GM20000 (cell line): ENCODE data around the gene RASGRP3.

Experiments used
- DNase-seq: peaks from one replicate; pipeline ENCODE4 v3.0.0; 2012; ENCODE audit warnings: low spot score
- CTCF ChIP-seq: IDR thresholded peaks from 2 replicates; pipeline ENCODE4 v1.5.1; 2012; ENCODE audit warnings: mild to moderate bottlenecking, control low read depth; ENCODE audit errors: extremely low read depth, missing control alignments

Gene RASGRP3

GRCh38 chr2:33532966-33533365, 56.5 kb downstream of the RASGRP3 start:
- no peak for TF ChIP-seq CTCF
- DNase-seq, result no peak

DNA sequence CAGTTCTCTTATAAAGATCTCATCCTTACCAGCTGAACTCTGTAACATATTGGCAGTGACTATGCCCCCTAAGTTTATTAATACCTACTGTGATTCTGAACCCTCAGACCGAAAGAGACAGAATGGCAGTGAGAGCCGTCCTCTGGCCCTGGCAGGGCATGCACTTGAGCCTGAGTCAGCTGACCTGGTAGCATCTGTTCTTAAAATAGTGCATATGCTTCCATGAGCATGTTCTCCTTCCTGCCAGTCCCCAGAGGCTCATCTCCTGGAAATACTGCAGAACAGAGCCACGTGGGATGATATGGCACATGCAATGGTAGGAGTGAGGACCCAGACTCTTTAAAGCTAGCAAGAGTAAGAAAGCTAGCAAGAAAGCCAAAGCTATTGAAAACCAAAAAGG, 59.0 kb downstream of the RASGRP3 start:
- no peak for DNase-seq
- TF ChIP-seq CTCF, result no peak

DNA sequence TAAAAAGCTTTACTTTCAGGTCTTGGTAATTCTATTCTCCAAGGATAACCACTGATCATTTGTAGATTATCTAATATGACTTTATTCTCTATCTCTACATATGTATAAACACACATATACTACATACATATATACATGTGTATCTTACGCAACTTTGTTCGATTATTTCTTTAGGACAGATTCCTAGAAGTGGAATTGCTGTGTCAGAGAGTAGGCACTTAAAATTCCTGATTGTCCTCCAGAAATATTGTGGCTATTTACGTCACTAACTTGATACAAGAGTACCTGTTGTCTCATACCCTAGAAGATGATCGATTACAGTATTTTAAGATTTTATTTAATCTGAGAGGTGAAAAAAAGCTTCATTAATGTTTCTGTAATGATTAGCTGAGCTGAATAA, 64.8 kb downstream of the RASGRP3 start:
- no peak for DNase-seq
- no peak for TF ChIP-seq CTCF

- no peak for TF ChIP-seq CTCF
- no peak for DNase-seq
Measured at GRCh38 chr2:33550206-33550605, 73.8 kb downstream of the RASGRP3 start.

DNA sequence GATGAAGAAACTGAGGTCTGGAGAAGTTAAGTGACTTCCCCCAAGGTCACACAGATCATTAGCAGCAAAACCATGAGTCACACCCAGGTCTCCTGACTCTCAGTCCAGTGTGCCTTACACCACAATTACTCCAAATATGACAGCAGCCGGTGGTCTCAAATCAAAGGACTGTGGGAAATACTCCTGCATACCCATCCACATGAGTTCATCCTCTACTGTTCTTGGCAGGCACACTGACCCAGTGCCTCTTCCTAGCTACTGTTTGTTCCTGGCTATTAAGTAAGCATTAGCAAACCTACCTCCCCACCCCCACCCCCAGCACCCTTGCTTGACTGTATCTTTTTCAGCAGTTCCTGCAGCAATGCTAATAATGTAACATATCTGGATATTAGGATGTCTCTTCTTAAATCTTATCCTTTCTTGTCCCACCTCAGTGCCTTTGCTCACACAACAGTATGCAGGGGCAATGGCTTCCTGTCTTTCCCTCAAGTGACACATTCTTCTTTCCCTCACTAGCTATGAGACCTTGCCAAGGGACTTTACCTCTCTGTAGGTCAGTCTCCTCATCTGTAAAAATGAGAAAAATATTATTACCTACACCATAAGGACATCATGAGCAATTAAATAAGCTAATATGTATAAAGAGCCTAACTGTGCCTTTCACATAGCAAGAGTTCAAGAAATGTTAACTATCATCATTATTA, 76.5 kb downstream of the RASGRP3 start:
- DNase-seq, result no peak
- TF ChIP-seq CTCF, result no peak

DNA sequence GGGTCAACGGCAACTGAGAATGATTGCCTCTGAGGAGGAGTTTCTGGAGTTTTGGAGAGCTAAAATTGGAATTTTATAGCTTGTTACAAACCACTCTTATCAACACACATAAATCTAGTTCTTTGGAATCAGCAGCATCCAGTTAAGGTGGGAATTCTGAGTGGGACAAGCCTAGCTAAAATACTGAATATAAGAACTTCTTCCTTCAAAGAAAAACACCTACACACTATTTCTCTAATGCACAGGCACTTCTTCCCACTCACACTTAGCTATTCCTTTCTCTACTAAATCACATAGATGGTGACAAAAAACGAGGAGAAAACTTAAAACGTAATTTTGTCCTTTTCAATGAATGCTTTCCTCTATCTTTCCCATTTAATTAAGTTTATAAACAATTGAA, 79.2 kb downstream of the RASGRP3 start:
- DNase-seq, result no peak
- no peak for TF ChIP-seq CTCF

DNA sequence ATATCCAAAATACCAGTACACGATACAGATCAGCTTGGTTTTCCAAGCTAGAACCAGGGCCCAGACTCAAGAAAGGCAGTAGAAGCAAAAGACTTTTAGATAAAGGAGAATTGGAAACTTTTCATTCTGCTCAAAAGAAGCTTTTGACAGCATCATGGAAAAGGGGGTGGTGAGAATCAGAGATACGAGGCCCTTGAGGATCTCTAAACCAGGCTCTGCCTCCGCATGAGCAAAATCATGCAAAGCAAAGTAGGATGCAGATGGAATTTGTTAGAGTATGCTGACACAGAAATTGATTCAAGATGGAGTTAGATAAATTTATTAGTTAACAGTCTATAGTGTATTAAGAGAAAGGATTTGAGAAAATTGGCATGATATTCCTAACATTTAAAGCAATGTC, 82.9 kb downstream of the RASGRP3 start:
- no peak for DNase-seq
- no peak for TF ChIP-seq CTCF
